Glomerular visceral epithelial cell (primary cell): ENCODE results near the gene KCNIP4.

Experiments used
- DNase-seq: peaks from one replicate; pipeline ENCODE4 v3.0.0-alpha.2; 2016; ENCODE audit errors: extremely low spot score

Gene KCNIP4

DNA sequence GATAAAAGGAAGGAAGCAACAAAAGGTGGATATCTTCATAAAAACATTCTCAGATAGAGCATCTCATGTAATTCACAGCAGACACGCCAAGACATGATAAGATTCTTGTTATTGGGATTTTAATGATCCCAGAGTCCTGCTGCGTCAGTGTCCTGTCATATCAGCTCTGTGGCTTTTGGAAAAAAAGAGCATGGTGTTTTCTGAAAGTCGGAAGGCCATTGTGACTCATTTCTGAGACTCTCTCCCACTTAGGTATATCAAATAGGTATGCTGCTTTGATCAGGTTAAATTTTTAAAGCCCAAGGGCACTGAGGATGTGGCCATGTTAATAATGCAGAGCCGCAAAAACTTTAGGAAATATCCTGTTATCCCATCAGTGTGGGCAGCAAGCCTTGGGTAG, 481.0 kb downstream of the KCNIP4 start:
- DNase-seq, result no peak

DNA sequence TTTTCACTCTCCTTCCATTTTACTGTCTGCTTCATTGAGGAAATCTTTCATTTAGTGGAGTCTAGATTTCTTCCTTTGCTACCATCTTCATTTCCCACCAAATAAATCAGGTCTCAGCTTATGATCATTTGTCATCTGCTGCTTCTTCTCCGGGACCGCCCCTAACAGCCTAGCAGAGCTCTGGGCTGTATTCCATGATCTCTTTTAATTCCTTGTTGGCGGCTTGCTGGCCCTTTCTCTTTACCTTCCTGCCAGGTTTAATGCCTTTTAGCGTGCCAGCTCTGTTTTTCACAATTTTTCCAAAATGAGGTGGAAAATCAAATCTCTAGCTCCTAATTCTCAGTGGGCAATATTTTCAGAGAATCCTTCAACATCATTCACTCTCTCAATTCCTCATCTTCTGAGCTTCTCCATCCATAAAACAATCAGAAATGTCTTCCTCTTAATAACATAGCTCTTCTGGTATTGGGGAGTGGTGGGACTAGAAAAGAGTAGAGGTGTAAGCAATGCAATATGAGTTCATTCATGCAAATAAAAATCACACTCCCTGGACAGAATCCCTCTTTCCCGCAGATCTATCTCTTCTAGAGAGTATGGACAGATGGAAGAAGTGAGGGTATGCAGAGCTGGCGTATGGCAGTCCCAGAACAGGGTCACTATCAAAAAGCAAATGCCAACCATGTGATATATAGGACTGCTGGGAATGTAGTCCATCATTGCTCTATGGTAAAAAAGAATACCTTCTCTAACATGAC, 491.3 kb downstream of the KCNIP4 start:
- DNase-seq, result no peak

DNA sequence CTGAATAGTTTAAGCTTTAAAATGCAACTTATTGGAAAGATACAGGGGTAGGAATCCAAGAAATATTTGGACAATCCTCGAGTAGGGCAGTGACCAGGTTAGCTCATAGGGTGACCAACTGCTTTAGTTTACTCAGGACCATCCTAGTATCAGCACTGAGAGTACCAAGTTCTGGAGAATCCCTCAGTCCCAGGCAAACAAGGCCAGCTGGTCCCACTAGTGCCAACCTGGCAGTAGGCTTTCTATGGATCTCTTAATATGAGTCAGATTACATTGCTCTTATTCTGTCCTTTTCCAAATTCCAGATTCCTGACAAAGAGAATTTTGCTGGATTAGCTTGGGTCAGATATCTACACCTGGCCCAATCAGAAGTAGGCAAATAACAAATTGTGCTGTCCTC, 493.7 kb downstream of the KCNIP4 start:
- DNase-seq, result no peak

DNA sequence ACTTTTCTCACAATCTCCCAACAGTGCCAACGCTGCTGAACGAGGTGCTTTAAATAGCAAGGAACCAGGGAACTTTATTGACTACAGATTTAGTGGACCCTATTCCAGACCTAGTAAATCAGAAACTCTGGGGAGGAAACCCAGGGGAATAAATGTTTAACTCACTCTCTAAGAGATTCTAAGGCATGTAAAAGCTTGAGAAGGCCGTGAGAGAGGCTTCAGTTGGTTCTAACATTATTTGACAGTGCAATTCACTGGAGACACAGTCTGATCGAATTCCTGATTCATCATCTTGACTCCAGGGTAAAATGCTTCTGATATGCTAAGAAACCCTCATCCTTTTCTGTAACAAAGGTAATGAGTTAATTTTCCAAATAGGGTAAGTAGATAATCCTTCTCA, 494.4 kb downstream of the KCNIP4 start:
- no peak for DNase-seq

DNA sequence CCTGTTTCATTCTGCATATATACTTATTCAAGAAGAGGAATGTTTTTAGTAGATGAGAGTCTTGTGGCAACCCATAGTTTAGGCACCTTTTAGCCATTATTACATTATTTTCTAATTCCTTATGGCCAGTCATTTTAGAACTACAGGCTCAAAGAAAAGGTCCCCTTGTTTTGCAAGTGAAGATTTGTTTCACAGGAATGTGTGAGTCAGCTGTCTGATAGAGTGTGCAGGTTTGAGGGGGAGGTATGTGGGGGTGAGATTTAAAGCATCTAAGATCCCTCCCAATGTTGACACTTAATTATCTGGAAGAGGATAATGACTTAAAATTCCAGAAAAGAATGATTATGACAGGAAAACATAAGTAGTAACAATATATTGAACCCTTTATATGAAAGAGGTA, 495.6 kb downstream of the KCNIP4 start:
- DNase-seq, result peak; percentile 55

DNA sequence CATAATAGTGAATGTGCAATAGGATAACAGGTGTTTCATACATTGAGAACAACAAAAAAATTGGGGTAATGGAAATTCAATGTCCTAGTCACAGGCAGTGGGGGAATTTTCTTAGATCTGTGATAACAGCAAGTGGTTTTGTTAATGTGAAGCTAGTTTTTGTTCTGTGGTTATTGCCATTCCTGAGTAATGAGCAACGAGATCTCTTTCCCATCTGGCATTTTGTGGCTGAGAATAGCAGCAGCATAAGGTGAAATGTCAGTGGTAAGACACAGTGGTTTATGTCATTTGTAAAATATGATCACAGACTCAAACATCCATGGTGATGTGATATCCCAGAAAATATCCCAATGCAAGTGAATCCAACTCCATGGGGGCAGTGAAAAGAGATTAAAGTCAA, 497.5 kb downstream of the KCNIP4 start:
- DNase-seq, result peak; percentile 93

DNA sequence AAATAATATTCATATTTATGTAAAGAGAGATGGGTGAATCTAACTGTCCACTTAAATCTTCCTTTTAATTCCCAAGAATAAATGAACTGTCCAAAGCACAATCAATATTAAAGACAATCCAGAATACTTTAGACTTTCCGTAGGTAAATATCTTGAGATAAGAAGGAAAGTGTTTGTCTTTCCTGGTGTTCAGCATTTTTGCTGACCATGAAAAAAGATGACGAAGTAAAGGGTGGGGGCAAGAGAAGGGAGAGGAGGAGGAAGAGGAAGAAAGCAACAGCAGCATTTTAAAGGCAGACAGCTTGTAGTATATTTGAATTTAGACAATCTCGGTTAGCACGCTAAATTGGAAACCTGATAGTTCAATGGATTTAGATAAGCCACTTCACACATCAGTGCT, 498.2 kb downstream of the KCNIP4 start:
- peak; percentile 18 for DNase-seq

DNA sequence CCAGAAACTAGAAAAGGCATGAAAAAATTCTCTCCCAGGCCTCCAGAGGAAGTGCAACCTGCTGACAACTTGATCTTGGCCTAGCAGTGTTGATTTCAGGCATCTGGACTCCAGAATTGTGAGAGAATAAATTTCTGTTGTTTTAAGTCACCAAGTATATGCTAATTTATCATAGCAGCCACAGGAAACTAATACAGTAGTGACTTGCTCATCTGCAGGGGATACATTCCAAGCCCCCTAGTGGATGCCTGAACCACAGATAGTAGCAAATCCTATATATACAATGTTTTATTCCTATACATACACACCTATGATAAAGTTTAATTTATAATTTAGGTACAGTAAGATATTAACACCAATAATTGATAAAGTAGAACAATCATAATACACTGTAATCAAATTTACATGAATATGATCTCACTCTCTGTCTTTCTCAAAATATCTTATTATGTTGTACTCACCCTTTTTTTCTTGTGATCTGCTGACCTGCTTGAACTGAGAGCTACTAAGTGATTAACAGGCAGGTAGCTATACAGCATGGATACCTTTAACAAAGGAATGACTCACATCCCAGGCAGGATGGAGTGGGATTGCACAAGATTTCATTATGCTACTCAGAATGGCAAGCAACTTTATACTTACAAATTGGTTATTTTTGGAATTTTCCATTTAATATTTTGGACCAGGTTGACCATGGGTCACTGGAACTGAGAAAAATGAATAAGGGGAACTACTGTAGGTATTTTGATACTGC, 501.1 kb downstream of the KCNIP4 start:
- peak; percentile 41 for DNase-seq

DNA sequence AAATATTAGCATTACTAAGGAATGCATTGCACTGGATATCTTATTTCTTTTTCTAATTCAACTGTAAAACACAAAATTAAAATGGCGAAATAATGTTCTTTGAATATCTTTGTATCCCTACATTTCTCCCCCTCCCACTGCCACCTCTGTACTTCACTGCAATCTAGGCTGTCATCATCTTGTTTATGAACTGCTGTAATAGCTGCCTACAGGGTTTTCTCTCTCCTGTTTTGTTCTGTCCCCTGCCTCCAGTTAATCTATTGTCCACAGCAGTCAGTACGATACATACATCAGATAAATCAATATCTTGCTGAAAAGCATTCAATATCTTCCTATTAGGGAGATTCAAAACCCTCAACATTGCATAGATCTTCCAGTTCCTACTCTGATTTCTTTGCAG, 528.4 kb downstream of the KCNIP4 start:
- no peak for DNase-seq

DNA sequence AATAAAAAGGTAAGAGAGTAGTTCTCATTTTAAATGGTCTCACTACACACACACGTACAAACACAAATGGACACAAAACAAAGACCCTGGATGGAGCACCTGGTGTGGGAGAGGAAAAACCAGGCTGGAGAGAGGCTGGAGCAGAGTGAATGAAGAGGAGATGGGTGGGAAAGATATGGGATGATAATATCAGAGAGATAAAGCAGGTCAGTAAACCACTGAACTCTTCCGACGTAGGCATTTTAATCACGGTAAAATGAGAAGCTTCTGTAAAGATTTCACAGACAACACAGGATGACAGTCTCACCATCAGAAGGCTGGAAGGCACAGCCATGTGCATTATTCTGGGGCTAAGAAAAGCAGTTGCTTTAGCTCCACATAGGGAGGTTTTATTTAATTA, 532.8 kb downstream of the KCNIP4 start:
- no peak for DNase-seq

DNA sequence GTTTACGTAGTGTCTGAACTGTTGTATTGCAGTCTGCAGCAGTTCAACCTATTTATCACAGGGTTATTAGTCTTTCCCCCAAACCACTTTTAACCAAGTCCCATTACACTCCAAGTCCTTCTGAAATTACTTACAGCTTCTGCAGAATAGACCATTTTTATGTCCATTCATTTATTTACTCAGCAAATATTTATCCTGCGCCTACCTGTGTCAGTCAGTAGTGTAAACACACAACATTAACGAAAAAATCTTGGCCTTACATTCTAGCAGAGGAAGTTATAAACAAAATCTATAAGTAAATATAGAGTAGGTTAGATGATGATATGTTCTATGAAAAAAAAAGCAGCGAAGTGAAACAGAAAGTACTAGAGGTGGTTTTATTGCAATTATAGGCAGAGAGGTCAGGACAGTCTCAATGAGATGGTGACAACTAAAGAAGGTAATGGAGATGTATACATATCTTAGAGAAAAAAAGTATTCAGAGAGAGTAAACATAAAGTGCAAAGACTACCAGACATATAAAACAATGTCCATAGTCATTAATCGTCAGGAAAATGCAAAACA, 534.7 kb downstream of the KCNIP4 start:
- DNase-seq, result no peak

DNA sequence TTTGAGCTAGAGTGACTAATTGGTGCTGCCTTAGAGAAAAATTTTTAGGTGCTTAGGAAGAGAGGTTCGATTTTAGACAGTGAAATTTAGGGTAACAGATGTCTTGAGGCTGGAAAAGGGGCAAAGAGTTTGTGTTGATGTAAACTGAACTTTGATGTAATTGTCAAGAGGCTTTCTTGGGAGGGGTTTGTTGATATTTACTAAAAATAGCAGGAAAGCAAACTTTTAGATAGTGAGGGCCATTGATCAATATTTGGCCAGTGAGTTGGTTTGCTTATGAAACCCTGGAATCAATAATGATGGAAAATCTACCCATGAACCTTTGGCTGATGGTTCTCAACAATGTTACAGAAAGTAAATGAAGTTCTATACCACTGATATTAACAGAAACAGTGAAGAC, 537.5 kb downstream of the KCNIP4 start:
- no peak for DNase-seq

DNA sequence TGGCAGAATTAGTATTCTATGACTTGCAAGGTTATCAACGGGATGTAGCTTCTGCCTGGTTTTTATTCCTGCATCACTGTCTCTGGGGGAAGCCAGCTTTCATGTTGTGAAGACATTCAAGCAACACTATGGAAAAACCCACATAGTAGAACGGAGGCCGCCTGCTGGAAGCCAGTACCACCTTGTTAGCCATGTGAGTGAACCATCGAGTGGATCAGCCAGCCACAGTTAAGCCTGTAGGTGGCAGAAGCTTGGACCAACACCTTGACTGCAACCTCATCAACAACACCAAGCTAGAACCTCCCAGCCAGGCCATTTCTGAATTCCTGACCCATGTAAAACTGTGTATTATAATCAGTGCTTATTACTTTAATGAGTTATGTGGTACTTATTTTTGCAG, 538.2 kb downstream of the KCNIP4 start:
- DNase-seq, result no peak

DNA sequence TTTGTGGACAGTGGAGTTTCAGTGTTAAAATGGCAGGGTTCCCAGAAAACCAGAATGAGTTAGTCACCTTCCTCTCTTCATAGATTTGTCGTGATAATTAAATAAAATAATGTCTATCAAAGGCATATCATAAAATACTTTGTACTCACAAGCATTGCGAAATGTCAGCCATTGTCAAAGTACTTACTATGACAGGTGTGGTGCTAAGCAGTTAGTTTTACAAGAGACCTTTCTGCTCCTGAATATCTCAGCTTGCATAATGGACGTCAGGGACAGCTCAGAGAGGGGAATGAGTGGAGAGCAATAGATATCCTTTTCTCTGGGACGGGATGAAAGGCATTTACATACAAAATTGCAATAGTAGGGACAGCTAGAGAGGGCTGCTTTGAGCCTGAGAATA, 560.9 kb downstream of the KCNIP4 start:
- no peak for DNase-seq

DNA sequence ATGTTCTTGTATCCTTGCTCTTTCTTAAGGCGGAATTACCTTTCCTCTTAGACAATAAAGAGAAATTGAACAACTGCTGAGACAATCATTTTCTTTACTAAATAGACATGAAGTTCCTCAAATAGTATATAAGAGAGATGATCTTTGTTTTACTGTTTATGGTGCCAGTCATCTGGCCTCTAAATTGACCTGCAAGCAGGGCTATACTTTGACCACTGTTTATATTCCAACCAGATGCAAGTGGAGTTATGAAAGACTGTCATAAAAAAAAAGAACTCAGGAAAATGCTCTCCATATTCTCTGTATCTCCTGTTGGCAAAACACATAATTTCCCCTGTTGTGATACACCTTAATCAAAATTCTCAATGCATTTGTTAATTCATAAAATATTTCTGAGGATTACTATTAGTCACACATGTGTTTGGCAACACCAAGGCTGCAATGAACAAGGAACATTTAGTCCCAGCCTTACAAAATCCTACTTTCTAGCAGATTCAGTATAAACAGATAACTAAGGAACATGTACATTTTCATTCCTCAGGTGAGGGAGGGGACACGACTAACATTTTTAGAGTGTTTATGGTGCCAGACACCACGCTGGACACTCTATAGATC, 562.3 kb downstream of the KCNIP4 start:
- DNase-seq, result no peak

DNA sequence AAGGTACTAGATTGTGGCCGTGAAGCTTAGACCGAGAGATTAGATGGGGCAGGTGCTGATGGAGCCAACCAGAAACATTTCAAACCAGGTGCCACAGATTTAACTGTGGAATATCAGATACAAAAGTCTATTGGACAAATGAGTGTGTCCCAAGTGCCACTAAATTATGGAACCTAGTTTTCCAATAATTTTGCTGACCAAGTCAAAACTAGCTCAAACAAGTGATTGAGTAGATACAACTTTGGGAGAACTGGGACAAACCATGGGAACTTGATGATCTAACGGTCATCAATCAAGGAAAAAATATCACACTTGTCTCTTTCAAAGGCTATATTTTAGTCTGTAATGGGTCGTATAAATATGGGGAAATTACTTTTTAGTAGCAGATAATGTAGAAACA, 562.9 kb downstream of the KCNIP4 start:
- no peak for DNase-seq

DNA sequence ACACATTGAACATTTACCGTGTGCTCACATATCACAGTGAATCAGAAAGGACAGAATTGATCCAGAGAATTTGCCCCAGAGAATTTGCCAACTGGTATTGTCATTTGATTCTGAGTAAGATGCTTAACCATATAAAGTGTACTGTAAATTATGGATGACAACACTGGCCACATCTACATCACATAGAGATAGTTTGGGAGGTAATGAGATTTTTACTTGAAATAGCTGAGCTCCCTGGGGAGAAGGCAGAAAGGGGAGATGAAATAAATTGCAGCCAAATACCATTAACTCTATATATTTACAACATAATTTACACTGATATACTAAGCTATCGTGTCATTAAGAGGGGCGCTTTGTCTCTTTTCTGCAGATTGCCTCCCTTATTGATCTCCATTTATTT, 564.0 kb downstream of the KCNIP4 start:
- no peak for DNase-seq

DNA sequence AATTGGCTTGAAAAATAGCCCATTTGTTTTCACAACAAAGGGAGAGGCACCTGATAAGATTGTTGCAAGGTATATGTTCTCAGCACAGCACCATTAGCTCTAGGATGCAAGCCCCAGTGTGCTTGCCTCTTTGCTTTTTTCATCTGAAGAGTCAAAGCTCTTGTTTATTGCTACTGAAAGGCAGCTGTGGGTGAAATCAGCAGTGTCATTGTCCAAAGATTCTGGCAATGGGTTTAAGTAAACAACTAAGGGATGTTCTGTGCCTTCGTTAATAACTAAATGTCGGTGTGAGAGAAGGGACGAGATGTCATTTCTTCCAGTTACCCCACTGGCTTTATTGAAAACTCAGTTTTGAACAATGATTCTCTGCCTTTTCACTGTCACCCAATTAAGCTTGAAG, 567.7 kb downstream of the KCNIP4 start:
- no peak for DNase-seq

DNA sequence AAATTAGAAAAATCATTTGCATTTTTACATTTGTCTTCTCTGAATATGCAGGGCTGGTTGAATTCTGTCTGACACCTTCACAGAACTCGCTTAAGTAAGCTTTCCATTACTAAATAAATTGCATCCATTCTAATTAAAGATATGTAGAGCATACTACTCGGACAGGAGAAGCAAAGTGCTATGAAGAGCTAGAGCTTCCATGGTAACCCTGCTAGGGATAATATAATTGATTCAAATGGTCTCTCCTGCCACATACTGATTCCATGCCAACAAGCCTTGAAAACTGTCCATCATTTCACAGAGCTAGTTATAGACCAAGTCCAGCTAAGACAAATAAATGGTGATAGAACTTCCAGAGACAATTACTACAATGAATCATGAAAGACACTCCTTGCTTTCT, 571.5 kb downstream of the KCNIP4 start:
- DNase-seq, result no peak

DNA sequence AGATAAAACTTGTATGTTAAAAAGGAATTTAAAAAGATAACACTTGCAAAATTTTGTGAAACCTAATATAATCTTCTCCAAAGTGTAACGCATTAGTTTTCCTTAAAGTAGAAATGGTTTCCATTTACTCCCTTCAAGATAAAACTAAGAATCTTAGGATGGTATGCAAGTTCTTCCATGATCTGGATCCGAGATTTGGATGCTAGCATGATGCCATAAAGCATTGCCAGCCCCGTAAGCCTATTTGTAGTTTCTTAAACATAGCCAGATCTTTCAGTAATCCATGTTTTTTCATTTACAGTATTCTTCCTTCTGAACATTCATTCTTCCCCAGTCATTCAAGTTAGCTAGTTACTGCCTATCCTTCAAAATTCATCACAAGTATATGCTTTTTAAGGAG, 572.4 kb downstream of the KCNIP4 start:
- no peak for DNase-seq

DNA sequence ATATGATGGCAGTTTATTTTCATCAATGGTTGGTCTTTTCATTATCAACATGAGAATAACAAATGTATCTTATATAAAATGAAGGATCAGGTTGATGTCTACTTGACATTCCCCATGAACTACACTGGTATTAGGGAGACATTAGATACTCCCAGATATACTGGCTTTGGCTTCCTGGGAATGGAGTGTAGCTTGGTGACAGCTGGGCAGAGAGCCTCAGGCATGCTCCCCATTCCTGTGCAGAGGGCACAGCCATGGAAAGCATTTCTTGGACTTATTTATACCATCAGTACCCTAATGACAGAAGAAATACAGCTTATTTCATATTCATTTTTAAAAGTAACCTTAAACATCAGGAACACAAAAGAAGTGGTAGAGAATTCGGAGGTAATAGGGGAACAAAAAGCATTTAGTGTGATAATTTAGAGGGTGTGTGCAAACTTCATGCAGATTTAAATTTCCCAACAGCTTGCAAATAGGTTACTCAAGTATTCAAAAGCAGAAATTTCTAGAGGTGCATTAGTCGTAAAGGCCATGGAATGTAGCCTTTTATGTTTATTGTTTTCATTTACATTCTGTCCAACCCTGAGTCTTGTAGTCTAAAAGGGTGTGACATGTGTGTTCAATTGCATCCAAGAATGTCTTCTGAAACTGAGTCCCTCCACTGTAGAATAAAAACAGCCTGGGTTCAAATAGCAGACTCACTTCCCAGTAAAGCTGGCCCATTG, 573.8 kb downstream of the KCNIP4 start:
- no peak for DNase-seq

DNA sequence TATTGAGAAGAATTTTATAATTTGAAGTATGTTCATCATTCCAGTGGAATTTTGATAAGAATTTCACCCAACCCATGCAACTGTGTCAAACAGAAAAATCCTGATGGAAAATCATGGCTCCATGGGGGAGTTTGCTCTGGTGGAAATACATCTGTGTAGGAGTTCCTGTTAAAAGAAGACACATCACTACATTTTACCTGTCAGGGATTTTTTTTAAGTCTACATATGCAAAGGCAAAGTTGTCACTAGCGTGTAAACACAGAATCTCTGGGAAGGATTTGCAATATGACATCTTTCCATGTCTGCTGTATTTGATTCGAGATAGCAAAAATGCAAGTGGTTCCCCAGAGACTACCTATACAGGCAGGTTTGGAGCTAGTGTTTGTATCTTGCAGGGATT, 581.0 kb downstream of the KCNIP4 start:
- DNase-seq, result no peak
